Measurements from ENCODE around the gene ERBIN. TPM values are rescaled to one million over a fixed set of nuclear protein-coding genes. Genes with fewer than 3 reads are reported as not detected.

Gene ERBIN
- total and polyA plus RNA-seq, 9 of the 15 experiments (the other 6 are each of a cell fraction or from before 2014, with no cell fraction given), result 11.9 to 72.8 (median 41.7) TPM

GRCh38 chr5:65925601-65926275, 637 bp upstream of the ERBIN start (continued):
- no peak for TF ChIP-seq ZBTB40 (IDR thresholded peaks at IDR 0.05)
- TF ChIP-seq ZBTB40 (CRISPR knock-in tag; IDR thresholded peaks at IDR 0.05), result no peak
- no peak for TF ChIP-seq ZNF518B (CRISPR knock-in tag; IDR thresholded peaks at IDR 0.05)
- TF ChIP-seq AFF4 (CRISPR knock-in tag; IDR thresholded peaks at IDR 0.05), result no peak; the same call in 1 of the 2 replicates
- no peak for TF ChIP-seq ZBTB2 (IDR thresholded peaks at IDR 0.05)
- peak; percentile 33; the same call in 1 of the 2 replicates for TF ChIP-seq HLTF (IDR thresholded peaks at IDR 0.05)
- TF ChIP-seq SREBF1 (IDR thresholded peaks at IDR 0.05; ENCODE audit: borderline replicate concordance, low read depth, low read length), result no peak
- no peak for TF ChIP-seq ZNF354B (CRISPR knock-in tag; IDR thresholded peaks at IDR 0.05)
- no peak for TF ChIP-seq JUNB (CRISPR knock-in tag; conservative IDR thresholded peaks at IDR 0.05)
- TF ChIP-seq EHMT2 (IDR thresholded peaks at IDR 0.05), result no peak

Data from K562 (cell line).